GM12864 (cell line): ENCODE measurements around the gene NSMCE4A.
"Not testable (repeated sequence)": the region's sequence is repeated elsewhere in the genome, so short reads cannot be mapped to it uniquely, and the experiment has no call there.

Source experiments
- DNase-seq: peaks from one replicate; pipeline ENCODE4 v3.0.0-alpha.2; 2011; ENCODE audit warnings: low read depth
- H3K4me3 ChIP-seq: 2 replicates; pipeline ENCODE4 v1.5.1; 2011; ENCODE audit warnings: mild to moderate bottlenecking, low read depth, low read length, control low read depth
- TF ChIP-seq, protein P1 (sequence below): IDR thresholded peaks from 2 replicates; pipeline ENCODE4 v1.5.1; 2011; ENCODE audit warnings: low read depth, mild to moderate bottlenecking, moderate library complexity, low read length, control low read depth, inconsistent platforms; ENCODE audit errors: missing control alignments

Gene NSMCE4A

DNA sequence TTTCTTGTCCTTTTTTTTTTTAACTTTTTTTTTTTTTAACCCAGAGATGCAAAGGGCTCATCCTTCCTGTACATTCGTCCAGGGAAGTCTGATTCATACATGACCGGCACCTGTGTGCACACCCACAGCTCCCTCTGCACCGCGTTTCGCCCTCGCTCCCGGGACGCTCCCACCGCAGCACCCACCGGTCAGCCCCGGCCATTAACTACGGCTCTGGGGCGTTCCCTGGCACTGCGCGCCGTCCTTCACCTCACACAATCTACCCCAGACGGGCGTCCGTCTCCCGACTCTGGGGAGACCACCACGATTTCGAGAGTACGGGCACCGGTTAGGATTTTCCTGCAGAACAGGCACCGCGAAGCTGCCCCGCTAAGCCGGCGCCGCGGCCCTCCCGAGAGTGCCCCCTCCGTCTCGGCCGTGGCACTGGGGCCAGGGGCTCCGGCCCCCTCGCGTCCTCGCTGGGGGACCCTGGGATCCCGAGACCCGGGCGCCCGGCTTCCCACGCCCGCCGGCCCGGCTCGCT lies 47.6 kb downstream of the NSMCE4A start:
- TF ChIP-seq, protein P1, sequence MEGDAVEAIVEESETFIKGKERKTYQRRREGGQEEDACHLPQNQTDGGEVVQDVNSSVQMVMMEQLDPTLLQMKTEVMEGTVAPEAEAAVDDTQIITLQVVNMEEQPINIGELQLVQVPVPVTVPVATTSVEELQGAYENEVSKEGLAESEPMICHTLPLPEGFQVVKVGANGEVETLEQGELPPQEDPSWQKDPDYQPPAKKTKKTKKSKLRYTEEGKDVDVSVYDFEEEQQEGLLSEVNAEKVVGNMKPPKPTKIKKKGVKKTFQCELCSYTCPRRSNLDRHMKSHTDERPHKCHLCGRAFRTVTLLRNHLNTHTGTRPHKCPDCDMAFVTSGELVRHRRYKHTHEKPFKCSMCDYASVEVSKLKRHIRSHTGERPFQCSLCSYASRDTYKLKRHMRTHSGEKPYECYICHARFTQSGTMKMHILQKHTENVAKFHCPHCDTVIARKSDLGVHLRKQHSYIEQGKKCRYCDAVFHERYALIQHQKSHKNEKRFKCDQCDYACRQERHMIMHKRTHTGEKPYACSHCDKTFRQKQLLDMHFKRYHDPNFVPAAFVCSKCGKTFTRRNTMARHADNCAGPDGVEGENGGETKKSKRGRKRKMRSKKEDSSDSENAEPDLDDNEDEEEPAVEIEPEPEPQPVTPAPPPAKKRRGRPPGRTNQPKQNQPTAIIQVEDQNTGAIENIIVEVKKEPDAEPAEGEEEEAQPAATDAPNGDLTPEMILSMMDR = no peak
- no peak for DNase-seq
- peak overlapping the region; percentile 79 for H3K4me3 ChIP-seq

DNA sequence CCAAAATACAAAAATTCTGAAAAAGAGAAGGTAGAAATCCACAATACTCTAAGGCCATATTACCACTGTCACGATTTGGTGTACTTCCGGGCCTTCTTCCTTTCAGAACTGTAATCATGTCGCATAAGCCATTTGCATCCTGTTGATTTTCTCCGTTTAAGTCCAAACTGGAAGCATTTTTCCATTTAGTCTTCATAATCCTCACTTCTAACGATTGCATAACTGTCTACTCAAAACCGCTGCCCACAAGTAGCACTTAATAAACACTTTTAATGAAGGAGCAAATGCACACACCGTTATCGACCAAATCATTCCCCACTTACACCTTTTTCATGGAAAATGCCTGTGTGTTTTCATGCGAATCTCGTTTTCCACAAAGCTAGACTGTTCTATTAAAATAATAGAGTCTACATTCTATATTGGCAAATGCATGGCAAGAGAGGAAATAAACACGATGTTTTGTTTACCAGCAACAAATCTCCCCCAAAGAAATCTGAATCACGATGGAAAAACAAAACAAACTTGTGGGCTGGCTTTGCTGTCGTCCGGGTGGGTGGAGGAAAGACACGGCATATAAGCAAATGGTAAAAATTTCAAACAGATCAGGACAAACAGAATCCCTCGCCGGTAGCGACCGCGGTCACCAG lies 48.2 kb downstream of the NSMCE4A start:
- no peak for DNase-seq
- TF ChIP-seq, protein P1 = no peak
- H3K4me3 ChIP-seq = peak overlapping the region; percentile 79

DNA sequence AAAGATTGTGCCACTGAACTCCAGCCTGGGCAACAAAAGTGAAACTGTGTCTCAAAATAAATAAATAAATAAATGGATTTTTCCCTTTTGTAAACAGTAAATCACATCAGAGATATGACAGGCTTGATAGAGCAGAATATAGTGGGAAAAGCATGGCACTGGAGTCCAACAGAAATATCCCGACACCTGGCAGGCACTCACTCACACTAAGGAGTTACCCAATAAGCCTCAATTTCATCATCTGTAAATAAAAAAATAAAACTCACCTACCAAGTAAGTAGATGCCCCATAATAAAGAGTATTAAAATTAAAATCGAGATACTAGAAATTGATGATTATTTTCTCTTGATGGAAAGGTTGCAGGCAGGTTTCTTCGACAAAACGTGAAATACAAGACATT lies 48.9 kb downstream of the NSMCE4A start:
- no peak overlapping the region; the same call in 1 of the 2 replicates for H3K4me3 ChIP-seq
- no peak for DNase-seq
- TF ChIP-seq, protein P1 = no peak

DNA sequence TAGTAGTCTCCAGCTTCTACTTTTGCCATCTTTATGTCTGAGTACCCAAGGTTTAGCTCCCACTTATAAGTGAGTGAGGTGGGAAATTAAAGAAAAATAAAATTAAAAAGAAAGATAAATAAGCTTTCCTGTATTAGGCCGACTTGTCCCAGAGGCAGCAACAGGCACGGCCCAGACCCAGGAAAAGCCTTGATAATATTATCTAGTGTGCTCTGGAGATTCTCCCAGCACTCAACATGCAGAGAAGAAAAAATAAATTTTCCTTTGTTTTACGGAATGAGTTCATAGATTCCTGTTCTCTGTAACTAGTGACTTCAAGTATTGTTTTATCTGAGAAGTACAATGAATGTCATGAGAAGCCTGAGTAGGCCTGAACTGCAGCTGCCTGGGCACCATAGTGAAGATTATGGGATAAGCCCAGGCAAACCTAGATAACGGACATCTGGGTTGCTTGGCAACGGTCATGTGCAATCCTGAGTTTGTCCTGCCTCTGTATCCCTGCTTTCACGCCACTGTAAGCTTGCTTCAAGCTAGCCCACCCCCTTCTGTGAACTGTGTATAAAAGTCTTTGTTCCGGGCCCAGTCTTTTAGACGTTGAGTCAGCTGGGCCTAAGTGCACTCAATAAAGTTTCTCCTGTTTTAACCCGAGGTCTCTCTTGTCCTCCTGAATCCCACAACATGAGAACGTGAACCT lies 53.6 kb downstream of the NSMCE4A start:
- TF ChIP-seq, protein P1 = no peak

DNA sequence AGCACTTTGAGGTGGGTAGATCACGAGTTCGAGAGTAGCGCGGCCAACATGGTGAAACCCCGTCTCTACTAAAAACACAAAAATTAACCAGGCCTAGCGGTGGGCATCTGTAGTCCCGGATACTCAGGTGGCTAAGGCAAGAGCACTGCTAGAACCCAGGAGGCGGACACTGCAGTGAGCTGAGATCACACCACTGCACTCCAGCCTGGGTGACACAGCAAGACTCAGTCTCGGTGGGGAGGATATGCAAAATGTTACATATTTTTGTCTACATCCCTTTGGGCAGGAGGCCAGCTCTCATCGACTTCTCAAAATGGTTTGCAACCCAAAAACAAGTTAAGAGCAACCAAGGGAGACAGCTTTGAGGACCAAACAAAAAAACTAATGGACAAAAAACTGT lies 55.4 kb downstream of the NSMCE4A start:
- TF ChIP-seq, protein P1 = no peak
- no peak overlapping the region for H3K4me3 ChIP-seq
- DNase-seq = peak; percentile 66

More for the DNA sequence above, 53.6 kb downstream of the NSMCE4A start:
- no peak overlapping the region for H3K4me3 ChIP-seq
- DNase-seq = no peak

DNA sequence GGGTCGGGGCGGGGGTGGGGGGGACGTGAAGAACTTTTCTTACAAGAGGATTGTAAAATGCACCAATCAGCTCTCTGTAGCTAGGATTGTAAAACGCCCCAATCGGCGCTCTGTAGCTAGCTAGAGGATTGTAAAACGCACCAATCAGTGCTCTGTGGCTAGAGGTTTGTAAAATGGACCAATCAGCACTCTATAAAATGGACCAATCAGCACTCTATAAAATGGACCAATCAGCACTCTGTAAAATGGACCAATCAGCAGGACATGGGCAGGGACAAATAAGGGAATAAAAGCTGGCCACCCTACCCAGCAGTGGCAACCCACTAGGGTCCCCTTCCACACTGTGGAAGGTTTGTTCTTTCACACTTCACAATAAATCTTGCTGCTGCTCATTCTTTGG lies 56.2 kb downstream of the NSMCE4A start:
- not testable (repeated sequence) for H3K4me3 ChIP-seq

DNA sequence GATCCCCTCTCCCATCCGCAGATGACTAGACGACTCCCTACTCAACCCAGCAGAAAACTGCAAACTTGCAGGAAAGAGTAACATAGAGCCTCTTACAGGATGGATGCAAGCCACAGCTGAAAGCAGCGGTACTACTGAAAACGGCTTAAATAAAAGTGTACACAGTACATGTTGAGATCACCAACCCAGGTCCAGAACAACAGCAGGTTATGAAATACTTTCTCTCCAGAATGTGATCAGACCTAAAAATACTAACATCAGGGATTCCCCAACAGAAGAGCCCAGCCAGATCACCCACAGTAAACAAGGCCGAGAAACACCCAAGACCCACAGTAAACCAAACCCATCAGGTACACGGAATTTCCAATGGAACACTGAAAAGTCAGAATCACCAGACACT lies 60.4 kb downstream of the NSMCE4A start:
- TF ChIP-seq, protein P1 = no peak
- H3K4me3 ChIP-seq = no peak overlapping the region
- no peak for DNase-seq

More for the DNA sequence above, 56.2 kb downstream of the NSMCE4A start:
- DNase-seq = not testable (repeated sequence)
